KMS-11 (cell line): ENCODE data around the gene SERP2.

ENCODE experiments used
- H2AFZ ChIP-seq: fragments of 200-600 bp; sonication (generic); 2 replicates; pipeline ENCODE4 v1.6.1; 2016; ENCODE audit warnings: antibody characterized with exemption, mixed run types, low read depth
- H3K27ac ChIP-seq: fragments of 200-600 bp; sonication (generic); 2 replicates; pipeline ENCODE4 v1.6.1; 2016; ENCODE audit warnings: mild to moderate bottlenecking, mixed run types
- H3K27me3 ChIP-seq: fragments of 200-600 bp; sonication (generic); 2 replicates; pipeline ENCODE4 v1.6.1; 2017; ENCODE audit warnings: mild to moderate bottlenecking, low read depth, mixed run types, moderate library complexity; ENCODE audit not compliant: insufficient read depth
- H3K36me3 ChIP-seq: fragments of 200-600 bp; sonication (generic); 2 replicates; pipeline ENCODE4 v1.6.1; 2017; ENCODE audit warnings: mild to moderate bottlenecking, mixed run types; ENCODE audit not compliant: insufficient read depth
- H3K4me1 ChIP-seq: fragments of 200-600 bp; sonication (generic); 2 replicates; pipeline ENCODE4 v1.6.1; 2016; ENCODE audit warnings: mild to moderate bottlenecking, low read depth, mixed run types; ENCODE audit not compliant: poor library complexity, severe bottlenecking
- H3K4me2 ChIP-seq: fragments of 200-600 bp; sonication (generic); 2 replicates; pipeline ENCODE4 v1.7.0; 2016; ENCODE audit warnings: mild to moderate bottlenecking, mixed run types
- H3K4me3 ChIP-seq: fragments of 200-600 bp; sonication (generic); IDR thresholded peaks from 2 replicates; pipeline ENCODE4 v1.6.1; 2017; ENCODE audit warnings: low read depth, low read length, mixed read lengths; ENCODE audit not compliant: insufficient read depth
- H3K79me2 ChIP-seq: fragments of 200-600 bp; sonication (generic); 2 replicates; pipeline ENCODE4 v1.6.1; 2016; ENCODE audit warnings: low read depth, mixed run types; ENCODE audit not compliant: insufficient read depth
- H3K9ac ChIP-seq: fragments of 200-600 bp; sonication (generic); 2 replicates; pipeline ENCODE4 v1.6.1; 2016; ENCODE audit warnings: mild to moderate bottlenecking, mixed run types
- H4K20me1 ChIP-seq: fragments of 200-600 bp; sonication (generic); 2 replicates; pipeline ENCODE4 v1.6.1; 2016; ENCODE audit warnings: mild to moderate bottlenecking, mixed run types; ENCODE audit not compliant: insufficient read depth
- TF ChIP-seq, protein P1 (sequence below): fragments of 200-600 bp; sonication (generic); conservative IDR thresholded peaks from 2 replicates; pipeline ENCODE4 v1.6.1; 2017; ENCODE audit warnings: low read depth, mild to moderate bottlenecking, antibody characterized with exemption, low read length, moderate library complexity, mixed read lengths

The SERP2 gene

DNA sequence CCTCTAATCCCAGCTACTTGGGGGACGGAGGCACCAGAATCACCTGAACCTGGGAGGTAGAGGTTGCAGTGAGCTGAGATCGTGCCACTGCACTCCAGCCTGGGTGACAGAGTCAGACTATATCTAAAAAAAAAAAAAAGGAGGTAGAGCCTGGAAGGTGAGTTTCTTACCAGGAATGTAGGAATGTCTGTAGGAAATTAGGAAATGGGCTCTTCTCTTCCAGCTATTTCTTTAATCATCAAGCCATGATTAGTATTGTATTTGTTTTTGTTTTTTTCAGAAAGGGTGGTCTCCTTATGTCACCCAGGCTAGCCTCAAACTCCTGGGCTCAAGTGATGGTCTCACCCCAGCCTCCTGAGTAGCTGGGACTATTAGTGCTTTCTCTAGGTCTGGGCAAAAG lies 26.3 kb upstream of the SERP2 start:
- Histone ChIP-seq H3K79me2 (no peaks in the 10 kb centered on the region), H4K20me1 (no peaks in the 10 kb centered on the region), H3K4me1 (no peaks in the 10 kb centered on the region), H3K4me2 (no peak overlapping the region), H3K27ac (no peak overlapping the region), H3K4me3 (no peak overlapping the region), H3K27me3 (no peaks in the 10 kb centered on the region), H3K9ac (no peak overlapping the region), H2AFZ (no peak overlapping the region), H3K36me3 (no peaks in the 10 kb centered on the region)
- TF ChIP-seq, protein P1, sequence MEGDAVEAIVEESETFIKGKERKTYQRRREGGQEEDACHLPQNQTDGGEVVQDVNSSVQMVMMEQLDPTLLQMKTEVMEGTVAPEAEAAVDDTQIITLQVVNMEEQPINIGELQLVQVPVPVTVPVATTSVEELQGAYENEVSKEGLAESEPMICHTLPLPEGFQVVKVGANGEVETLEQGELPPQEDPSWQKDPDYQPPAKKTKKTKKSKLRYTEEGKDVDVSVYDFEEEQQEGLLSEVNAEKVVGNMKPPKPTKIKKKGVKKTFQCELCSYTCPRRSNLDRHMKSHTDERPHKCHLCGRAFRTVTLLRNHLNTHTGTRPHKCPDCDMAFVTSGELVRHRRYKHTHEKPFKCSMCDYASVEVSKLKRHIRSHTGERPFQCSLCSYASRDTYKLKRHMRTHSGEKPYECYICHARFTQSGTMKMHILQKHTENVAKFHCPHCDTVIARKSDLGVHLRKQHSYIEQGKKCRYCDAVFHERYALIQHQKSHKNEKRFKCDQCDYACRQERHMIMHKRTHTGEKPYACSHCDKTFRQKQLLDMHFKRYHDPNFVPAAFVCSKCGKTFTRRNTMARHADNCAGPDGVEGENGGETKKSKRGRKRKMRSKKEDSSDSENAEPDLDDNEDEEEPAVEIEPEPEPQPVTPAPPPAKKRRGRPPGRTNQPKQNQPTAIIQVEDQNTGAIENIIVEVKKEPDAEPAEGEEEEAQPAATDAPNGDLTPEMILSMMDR: no peak

DNA sequence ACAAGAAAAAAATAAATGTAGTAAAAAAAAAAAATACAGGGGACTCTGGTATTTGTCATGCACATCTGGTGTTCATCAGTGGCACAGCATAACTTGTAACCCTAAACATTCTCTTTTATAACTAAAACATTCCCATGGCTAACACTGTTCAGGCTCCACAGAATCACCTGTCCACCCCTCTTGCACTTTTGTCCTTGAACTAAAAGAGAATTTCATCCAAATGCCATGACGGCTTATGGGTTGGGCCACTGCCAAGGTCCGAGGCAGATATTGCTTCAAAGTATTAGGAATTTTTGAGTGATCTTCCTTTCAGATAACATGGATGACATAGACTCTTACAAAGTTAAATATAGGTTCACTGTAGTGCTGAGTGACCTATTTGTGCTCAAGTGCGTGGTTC lies 25.7 kb upstream of the SERP2 start:
- Histone ChIP-seq H3K36me3 (no peaks in the 10 kb centered on the region), H3K27ac (no peak overlapping the region), H3K4me2 (no peak overlapping the region), H3K9ac (no peak overlapping the region), H3K27me3 (no peaks in the 10 kb centered on the region), H3K4me1 (no peaks in the 10 kb centered on the region), H2AFZ (no peak overlapping the region), H3K4me3 (no peak overlapping the region), H4K20me1 (no peaks in the 10 kb centered on the region), H3K79me2 (no peaks in the 10 kb centered on the region)
- TF ChIP-seq, protein P1: no peak

- TF ChIP-seq, protein P1: no peak
- H3K27ac ChIP-seq: no peak overlapping the region
- H3K36me3 ChIP-seq: no peaks in the 10 kb centered on the region
- H3K4me1 ChIP-seq: no peaks in the 10 kb centered on the region
- H4K20me1 ChIP-seq: no peaks in the 10 kb centered on the region
- H3K4me2 ChIP-seq: no peak overlapping the region
- H3K27me3 ChIP-seq: no peaks in the 10 kb centered on the region
- no peak overlapping the region for H3K4me3 ChIP-seq
- no peak overlapping the region for H3K9ac ChIP-seq
- H3K79me2 ChIP-seq: no peaks in the 10 kb centered on the region
- H2AFZ ChIP-seq: no peak overlapping the region
These were observed 22.7 kb upstream of the SERP2 start for GRCh38 chr13:44350775-44351504.

DNA sequence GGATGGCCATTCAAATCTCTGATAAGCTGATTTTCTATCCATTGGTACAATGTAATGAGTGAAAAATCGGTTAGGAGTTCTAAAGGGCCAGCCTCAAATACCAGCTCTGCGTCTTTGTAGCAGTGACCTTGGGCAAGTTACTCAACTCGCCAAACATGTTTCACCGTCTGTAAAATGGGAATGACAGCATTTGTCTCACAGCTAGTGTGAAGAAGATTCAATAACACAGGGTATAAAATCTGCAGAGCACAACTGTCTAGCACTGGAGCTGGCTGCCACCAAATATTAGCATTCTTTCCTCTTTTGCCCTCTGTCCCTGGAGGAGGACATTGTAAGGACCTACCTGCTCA lies 22.1 kb upstream of the SERP2 start:
- H3K36me3 ChIP-seq: no peaks in the 10 kb centered on the region
- H3K4me3 ChIP-seq: no peak overlapping the region
- no peaks in the 10 kb centered on the region for H3K27me3 ChIP-seq
- H2AFZ ChIP-seq: no peak overlapping the region
- H4K20me1 ChIP-seq: no peaks in the 10 kb centered on the region
- H3K4me2 ChIP-seq: no peak overlapping the region
- H3K27ac ChIP-seq: no peak overlapping the region
- no peak overlapping the region for H3K9ac ChIP-seq
- TF ChIP-seq, protein P1: no peak
- no peaks in the 10 kb centered on the region for H3K79me2 ChIP-seq
- H3K4me1 ChIP-seq: no peaks in the 10 kb centered on the region
